Thyroid gland (tissue), 4 donors: ENCODE results near the gene GLRA3. TPM values are rescaled to one million over a fixed set of nuclear protein-coding genes. Genes with fewer than 3 reads are reported as not detected.

Source experiments
- DNase-seq, 2 donors: peaks; one replicate each; pipeline ENCODE4 v3.0.0-alpha.2; 2019
- H3K27ac ChIP-seq, 3 donors: fragments of 200-600 bp; sonication (generic); 1 replicate in 2 of 3; 2 replicates in 1 of 3; pipeline ENCODE4 v1.5.1; 2016 to 2019; ENCODE audit warnings: mild to moderate bottlenecking in 1 of 3, moderate library complexity in 1 of 3
- H3K27me3 ChIP-seq: fragments of 200-600 bp; sonication (generic); one replicate; pipeline ENCODE4 v1.5.1; 2019
- H3K36me3 ChIP-seq, 2 donors: fragments of 200-600 bp; sonication (generic); one replicate each; pipeline ENCODE4 v1.5.1; 2016 to 2019
- H3K4me1 ChIP-seq, 2 donors: fragments of 200-600 bp; sonication (generic); one replicate each; pipeline ENCODE4 v1.5.1; 2017 to 2019
- H3K4me3 ChIP-seq, 3 donors: fragments of 200-600 bp; sonication (generic); replicated peaks in 1 of 3; 1 replicate in 2 of 3; 2 replicates in 1 of 3; pipeline ENCODE4 v1.5.1; 2016; ENCODE audit warnings: mild to moderate bottlenecking in 1 of 3
- H3K9me3 ChIP-seq: fragments of 200-600 bp; sonication (generic); one replicate; pipeline ENCODE4 v1.5.1; 2017
- CTCF ChIP-seq, 6 experiments: fragments of 200-600 bp in 3 of 6; fragments of 450-650 bp in 3 of 6; sonication (generic) in 3 of 6; IDR thresholded peaks; one replicate each; pipeline ENCODE4 v1.5.1; 2016 to 2019; ENCODE audit warnings: antibody characterized with exemption in 6 of 6, mild to moderate bottlenecking in 2 of 6, inconsistent platforms in 1 of 6, moderate library complexity in 1 of 6
- POLR2A ChIP-seq, 2 donors: fragments of 450-650 bp; IDR thresholded peaks; one replicate each; pipeline ENCODE4 v1.6.1; 2017; ENCODE audit warnings: antibody characterized with exemption in 2 of 2, mild to moderate bottlenecking in 2 of 2, moderate library complexity in 1 of 2
- WGBS, 2 donors: methylation state at CpG; one replicate each; pipeline ENCODE4 v1.1.5; 2017; 5-methylcytosine and 5-hydroxymethylcytosine counted together
- intact Hi-C: fragments of 100-400 bp; cut with DNase I; formaldehyde crosslinking; loops from one replicate; pipeline ENCODE4 v1.15.1; 2023
- total RNA-seq, 4 donors: library from RNA; depleted of rRNA; stranded (reverse); fragments of >200 nt; gene quantifications; one replicate each; pipeline ENCODE4 v1.2.3, GENCODE V29; 2016

The GLRA3 gene
- total RNA-seq, 4 donors from 2014 or later: not detected

- TF ChIP-seq CTCF (IDR thresholded peaks at IDR 0.05) (no peak), POLR2A (IDR thresholded peaks at IDR 0.05) (no peak)
- Histone ChIP-seq H3K9me3 (no peaks in the 10 kb centered on the region), H3K4me3 (no peak overlapping the region), H3K36me3 (no peaks in the 10 kb centered on the region), H3K27ac (no peak overlapping the region), H3K27me3 (no peaks in the 10 kb centered on the region), H3K4me1 (no peaks in the 10 kb centered on the region)
- DNase-seq: no peak
- WGBS, 2 donors: 84 to 87% methylated on average over 2 of the region's 2 CpGs
- intact Hi-C loops: no loop called here
These were observed 19.5 kb upstream of the GLRA3 start for GRCh38 chr4:174848596-174848995.

- Histone ChIP-seq H3K27me3 (no peaks in the 10 kb centered on the region), H3K36me3 (no peaks in the 10 kb centered on the region), H3K4me3 (no peak overlapping the region), H3K9me3 (no peaks in the 10 kb centered on the region), H3K27ac (no peak overlapping the region), H3K4me1 (no peaks in the 10 kb centered on the region)
- TF ChIP-seq CTCF (IDR thresholded peaks at IDR 0.05) (no peak), POLR2A (IDR thresholded peaks at IDR 0.05) (no peak)
- WGBS, 2 donors: 67 to 71% methylated on average over 2 of the region's 2 CpGs
- no peak for DNase-seq
- intact Hi-C loops: no loop called here
These were observed 18.9 kb upstream of the GLRA3 start for GRCh38 chr4:174847801-174848427.

- Histone ChIP-seq H3K9me3 (no peaks in the 10 kb centered on the region), H3K27me3 (no peaks in the 10 kb centered on the region), H3K4me1 (no peaks in the 10 kb centered on the region), H3K4me3 (no peak overlapping the region), H3K27ac (no peak overlapping the region), H3K36me3 (no peaks in the 10 kb centered on the region)
- DNase-seq: no peak
- intact Hi-C loops: no loop called here
- no peak for TF ChIP-seq POLR2A (IDR thresholded peaks at IDR 0.05)
- TF ChIP-seq CTCF (IDR thresholded peaks at IDR 0.05): no peak
These were observed 6.5 kb upstream of the GLRA3 start for GRCh38 chr4:174835536-174835935.

GRCh38 chr4:174834477-174834876, 5.4 kb upstream of the GLRA3 start:
- intact Hi-C loops: no loop called here

GRCh38 chr4:174826660-174827059, 2.4 kb downstream of the GLRA3 start:
- no peak for TF ChIP-seq CTCF (IDR thresholded peaks at IDR 0.05)
- no peak for TF ChIP-seq POLR2A (IDR thresholded peaks at IDR 0.05)

More at GRCh38 chr4:174834477-174834876, 5.4 kb upstream of the GLRA3 start:
- Histone ChIP-seq H3K27ac (no peak overlapping the region), H3K36me3 (no peaks in the 10 kb centered on the region), H3K4me3 (no peak overlapping the region), H3K9me3 (no peaks in the 10 kb centered on the region), H3K27me3 (no peaks in the 10 kb centered on the region), H3K4me1 (no peaks in the 10 kb centered on the region)
- DNase-seq: no peak
- 84 to 85% methylated on average over 2 of the region's 2 CpGs for WGBS, 2 donors
- TF ChIP-seq CTCF (IDR thresholded peaks at IDR 0.05) (no peak), POLR2A (IDR thresholded peaks at IDR 0.05) (no peak)

More at GRCh38 chr4:174826660-174827059, 2.4 kb downstream of the GLRA3 start:
- Histone ChIP-seq H3K27me3 (no peaks in the 10 kb centered on the region), H3K36me3 (no peaks in the 10 kb centered on the region), H3K27ac (no peak overlapping the region), H3K4me1 (no peaks in the 10 kb centered on the region), H3K9me3 (no peaks in the 10 kb centered on the region), H3K4me3 (no peak overlapping the region)
- intact Hi-C loops: no loop called here
- no peak for DNase-seq
